Loucy (cell line): ENCODE data around the gene DOCK8.

Experiments
- H2AFZ ChIP-seq: fragments of 200-600 bp; sonication (generic); 2 replicates; pipeline ENCODE4 v1.6.0; 2016; ENCODE audit warnings: antibody characterized with exemption, mild to moderate bottlenecking, low read length, moderate library complexity
- H3F3A ChIP-seq: fragments of 200-600 bp; 2 replicates; pipeline ENCODE4 v1.6.0; 2016; ENCODE audit warnings: antibody characterized with exemption, low read depth, mild to moderate bottlenecking
- H3K27me3 ChIP-seq: fragments of 200-600 bp; sonication (generic); 2 replicates; pipeline ENCODE4 v1.6.1; 2014; ENCODE audit warnings: low read length, mild to moderate bottlenecking; ENCODE audit not compliant: insufficient read depth, poor library complexity, severe bottlenecking
- H3K36me3 ChIP-seq: fragments of 200-600 bp; sonication (generic); 2 replicates; pipeline ENCODE4 v1.6.1; 2016; ENCODE audit warnings: low read length; ENCODE audit not compliant: insufficient read depth
- H3K4me1 ChIP-seq: fragments of 200-600 bp; sonication (generic); 2 replicates; pipeline ENCODE4 v1.5.1; 2014; ENCODE audit warnings: low read length, mild to moderate bottlenecking; ENCODE audit not compliant: insufficient read depth, poor library complexity, severe bottlenecking
- H3K4me2 ChIP-seq: fragments of 200-600 bp; sonication (generic); 2 replicates; pipeline ENCODE4 v1.6.0; 2014; ENCODE audit warnings: antibody characterized with exemption, low read length, low read depth, mild to moderate bottlenecking; ENCODE audit not compliant: poor library complexity, severe bottlenecking
- H3K4me3 ChIP-seq: fragments of 200-600 bp; sonication (generic); 2 replicates; pipeline ENCODE4 v1.5.1; 2014; ENCODE audit warnings: low read length, mild to moderate bottlenecking, mixed read lengths; ENCODE audit not compliant: poor library complexity, severe bottlenecking
- H3K79me2 ChIP-seq: fragments of 200-600 bp; sonication (generic); 2 replicates; pipeline ENCODE4 v1.6.1; 2014; ENCODE audit warnings: low read length; ENCODE audit not compliant: insufficient read depth
- H3K9ac ChIP-seq: fragments of 200-600 bp; sonication (generic); 2 replicates; pipeline ENCODE4 v1.6.0; 2014; ENCODE audit warnings: mild to moderate bottlenecking, low read depth, low read length, moderate library complexity; ENCODE audit not compliant: poor library complexity, severe bottlenecking
- H3K9me2 ChIP-seq: fragments of 200-600 bp; sonication (generic); replicated peaks from 2 replicates; pipeline ENCODE4 v1.6.1; 2016; ENCODE audit warnings: low read depth, low read length, mixed read lengths
- H3K9me3 ChIP-seq: fragments of 200-600 bp; sonication (generic); 2 replicates; pipeline ENCODE4 v1.6.1; 2014; ENCODE audit warnings: mild to moderate bottlenecking, antibody characterized with exemption, low read length, low read depth; ENCODE audit not compliant: insufficient read depth
- H4K20me1 ChIP-seq: fragments of 200-600 bp; sonication (generic); 2 replicates; pipeline ENCODE4 v1.6.0; 2014; ENCODE audit warnings: antibody characterized with exemption, low read length, mild to moderate bottlenecking; ENCODE audit not compliant: insufficient read depth, poor library complexity, severe bottlenecking
- EZH2phosphoT487 ChIP-seq: fragments of 200-600 bp; IDR thresholded peaks from 2 replicates; pipeline ENCODE4 v1.6.1; 2018; ENCODE audit warnings: antibody characterized with exemption, mild to moderate bottlenecking, moderate library complexity, borderline replicate concordance
- TF ChIP-seq, protein P1 (sequence below): fragments of 200-600 bp; sonication (generic); conservative IDR thresholded peaks from 2 replicates; pipeline ENCODE4 v1.5.1; 2014; ENCODE audit warnings: mild to moderate bottlenecking, antibody characterized with exemption, low read length

DOCK8 gene

DNA sequence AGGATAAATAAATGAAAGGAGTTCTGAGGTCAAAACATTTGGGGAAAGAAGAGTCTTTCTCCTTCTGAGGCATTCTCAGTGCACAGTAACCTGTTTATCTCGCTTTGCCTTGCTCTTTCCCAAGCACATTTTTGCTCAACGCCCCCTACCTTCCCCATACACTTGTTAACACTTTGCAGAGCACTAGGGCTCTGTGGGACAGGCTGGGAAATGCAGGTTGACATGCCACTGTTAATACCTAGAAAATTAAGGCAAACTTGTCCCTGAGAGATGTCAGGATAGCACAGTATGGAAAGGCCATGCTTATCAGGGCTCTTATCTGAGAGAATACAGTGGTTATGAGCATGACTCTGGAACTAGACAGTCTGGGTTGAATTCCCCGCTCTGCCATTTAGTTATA, 152.0 kb downstream of the DOCK8 start:
- TF ChIP-seq, protein P1, sequence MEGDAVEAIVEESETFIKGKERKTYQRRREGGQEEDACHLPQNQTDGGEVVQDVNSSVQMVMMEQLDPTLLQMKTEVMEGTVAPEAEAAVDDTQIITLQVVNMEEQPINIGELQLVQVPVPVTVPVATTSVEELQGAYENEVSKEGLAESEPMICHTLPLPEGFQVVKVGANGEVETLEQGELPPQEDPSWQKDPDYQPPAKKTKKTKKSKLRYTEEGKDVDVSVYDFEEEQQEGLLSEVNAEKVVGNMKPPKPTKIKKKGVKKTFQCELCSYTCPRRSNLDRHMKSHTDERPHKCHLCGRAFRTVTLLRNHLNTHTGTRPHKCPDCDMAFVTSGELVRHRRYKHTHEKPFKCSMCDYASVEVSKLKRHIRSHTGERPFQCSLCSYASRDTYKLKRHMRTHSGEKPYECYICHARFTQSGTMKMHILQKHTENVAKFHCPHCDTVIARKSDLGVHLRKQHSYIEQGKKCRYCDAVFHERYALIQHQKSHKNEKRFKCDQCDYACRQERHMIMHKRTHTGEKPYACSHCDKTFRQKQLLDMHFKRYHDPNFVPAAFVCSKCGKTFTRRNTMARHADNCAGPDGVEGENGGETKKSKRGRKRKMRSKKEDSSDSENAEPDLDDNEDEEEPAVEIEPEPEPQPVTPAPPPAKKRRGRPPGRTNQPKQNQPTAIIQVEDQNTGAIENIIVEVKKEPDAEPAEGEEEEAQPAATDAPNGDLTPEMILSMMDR = no peak
- no peak for TF ChIP-seq EZH2phosphoT487
- H3K4me2 ChIP-seq = no peak overlapping the region
- H3K79me2 ChIP-seq = no peaks in the 10 kb centered on the region

DNA sequence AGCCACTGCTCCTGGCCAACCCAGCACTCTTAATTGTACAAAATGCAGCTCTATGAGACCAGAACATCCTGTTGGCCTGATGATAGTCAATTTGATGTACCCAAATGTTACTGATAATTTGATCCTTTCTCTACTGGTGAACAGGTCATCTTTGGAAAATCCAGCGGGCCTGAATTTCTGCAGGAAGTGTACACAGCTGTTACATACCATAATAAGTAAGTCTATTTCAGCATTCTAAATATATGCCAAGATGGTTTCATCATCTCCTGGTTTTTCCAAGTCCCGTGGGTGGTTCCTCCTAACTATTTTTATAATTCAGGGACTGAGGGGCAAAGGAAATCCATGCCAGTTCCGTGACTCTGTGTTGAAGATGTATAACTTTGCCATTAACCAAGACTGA, 155.4 kb downstream of the DOCK8 start:
- Histone ChIP-seq H3F3A (no peaks in the 10 kb centered on the region), H3K4me1 (no peaks in the 10 kb centered on the region), H3K4me3 (no peak overlapping the region), H3K36me3 (peaks cover 94% of the 10 kb centered on the region), H3K9me3 (no peaks in the 10 kb centered on the region), H3K4me2 (no peak overlapping the region), H4K20me1 (no peaks in the 10 kb centered on the region), H3K9me2 (no peaks in the 10 kb centered on the region), H3K27me3 (no peaks in the 10 kb centered on the region), H3K79me2 (no peaks in the 10 kb centered on the region), H2AFZ (no peak overlapping the region), H3K9ac (no peak overlapping the region)
- TF ChIP-seq, protein P1 = no peak
- no peak for TF ChIP-seq EZH2phosphoT487

More for the DNA sequence above, 152.0 kb downstream of the DOCK8 start:
- no peaks in the 10 kb centered on the region for H3K27me3 ChIP-seq
- no peak overlapping the region for H3K9ac ChIP-seq
- H2AFZ ChIP-seq = no peak overlapping the region
- H4K20me1 ChIP-seq = no peaks in the 10 kb centered on the region
- H3K4me1 ChIP-seq = no peaks in the 10 kb centered on the region
- no peaks in the 10 kb centered on the region for H3K9me2 ChIP-seq
- peaks cover 96% of the 10 kb centered on the region for H3K36me3 ChIP-seq
- no peak overlapping the region for H3K4me3 ChIP-seq
- no peaks in the 10 kb centered on the region for H3F3A ChIP-seq
- H3K9me3 ChIP-seq = no peaks in the 10 kb centered on the region

DNA sequence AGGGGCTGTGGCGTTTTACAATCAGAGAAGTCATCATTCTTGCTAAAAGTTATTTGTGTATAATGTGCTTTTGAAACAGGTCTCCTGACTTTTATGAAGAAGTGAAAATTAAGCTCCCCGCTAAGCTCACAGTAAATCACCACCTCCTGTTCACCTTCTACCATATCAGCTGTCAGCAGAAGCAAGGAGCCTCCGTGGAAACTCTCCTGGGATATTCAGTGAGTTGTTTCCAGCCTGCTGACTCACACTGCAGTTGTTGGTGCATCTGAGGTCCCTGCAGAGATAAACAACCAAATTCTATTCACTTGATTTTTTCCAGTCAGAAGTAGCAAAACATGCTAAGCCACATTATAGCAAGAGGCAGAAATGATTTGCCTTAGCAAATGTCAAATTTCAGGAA, 156.7 kb downstream of the DOCK8 start:
- Histone ChIP-seq H3K4me1 (no peaks in the 10 kb centered on the region), H3K27me3 (no peaks in the 10 kb centered on the region), H3K4me3 (no peak overlapping the region), H3F3A (no peaks in the 10 kb centered on the region), H3K36me3 (peaks cover 94% of the 10 kb centered on the region), H2AFZ (no peak overlapping the region), H3K9me2 (no peaks in the 10 kb centered on the region), H4K20me1 (no peaks in the 10 kb centered on the region), H3K9ac (no peak overlapping the region), H3K79me2 (no peaks in the 10 kb centered on the region), H3K4me2 (no peak overlapping the region), H3K9me3 (no peaks in the 10 kb centered on the region)
- no peak for TF ChIP-seq EZH2phosphoT487
- TF ChIP-seq, protein P1 = no peak
